Esophagus muscularis mucosa (tissue), 4 donors: ENCODE data around the gene ATAD3B. TPM values are rescaled to one million over a fixed set of nuclear protein-coding genes. Genes with fewer than 3 reads are reported as not detected.
"Not testable (repeated sequence)": the region's sequence is repeated elsewhere in the genome, so short reads cannot be mapped to it uniquely, and the experiment has no call there.

Experiments
- DNase-seq: peaks from one replicate; pipeline ENCODE4 v3.0.0-alpha.2; 2017; ENCODE audit errors: extremely low spot score
- H3K27ac ChIP-seq, 4 donors: fragments of 200-600 bp; sonication (generic); replicated peaks in 1 of 4; 1 replicate in 3 of 4; 2 replicates in 1 of 4; pipeline ENCODE4 v1.5.1; 2016 to 2019; ENCODE audit warnings: mild to moderate bottlenecking in 1 of 4
- H3K27me3 ChIP-seq, 4 donors: fragments of 200-600 bp; sonication (generic); one replicate each; pipeline versions ENCODE4 v1.5.1 to v1.6.0; 2016 to 2019
- H3K36me3 ChIP-seq, 4 donors: fragments of 200-600 bp; sonication (generic); one replicate each; pipeline ENCODE4 v1.5.1; 2016 to 2019
- H3K4me1 ChIP-seq, 4 donors: fragments of 200-600 bp; sonication (generic); one replicate each; pipeline ENCODE4 v1.5.1; 2016 to 2019
- H3K4me3 ChIP-seq, 4 donors: fragments of 200-600 bp; sonication (generic); 1 replicate in 2 of 4; 2 replicates in 2 of 4; pipeline ENCODE4 v1.5.1; 2016 to 2019; ENCODE audit warnings: mild to moderate bottlenecking in 4 of 4, moderate library complexity in 1 of 4
- H3K9me3 ChIP-seq, 4 donors: fragments of 200-600 bp; sonication (generic); 1 replicate in 3 of 4; 2 replicates in 1 of 4; pipeline ENCODE4 v1.5.1; 2016 to 2019
- EP300 ChIP-seq: sonication (generic); formaldehyde crosslinking; IDR thresholded peaks from one replicate; pipeline ENCODE4 v1.6.1; 2017; ENCODE audit warnings: antibody characterized with exemption
- POLR2A ChIP-seq: fragments of 450-650 bp; IDR thresholded peaks from one replicate; pipeline ENCODE4 v1.6.1; 2017; ENCODE audit warnings: antibody characterized with exemption, moderate library complexity, mild to moderate bottlenecking, low read depth
- POLR2AphosphoS5 ChIP-seq, 2 donors: sonication (generic); formaldehyde crosslinking; IDR thresholded peaks; one replicate each; pipeline ENCODE4 v1.6.1; 2017; ENCODE audit warnings: antibody characterized with exemption in 2 of 2
- WGBS: methylation state at CpG from one replicate; pipeline ENCODE4 v1.1.5; 2018; 5-methylcytosine and 5-hydroxymethylcytosine counted together
- intact Hi-C: fragments of 100-400 bp; cut with DNase I; formaldehyde crosslinking; loops from one replicate; pipeline ENCODE4 v1.15.1; 2023
- total RNA-seq, 4 donors: library from RNA; depleted of rRNA; stranded (reverse); fragments of >200 nt; gene quantifications; one replicate each; pipeline versions ENCODE4 v1.1.0 to v1.2.1, GENCODE V29; 2016
- TF ChIP-seq, protein P1 (sequence below), 3 experiments: fragments of 200-600 bp in 2 of 3; fragments of 450-650 bp in 1 of 3; sonication (generic) in 2 of 3; IDR thresholded peaks; one replicate each; pipeline ENCODE4 v1.5.1; 2017 to 2019; ENCODE audit warnings: antibody characterized with exemption in 3 of 3, mild to moderate bottlenecking in 2 of 3, moderate library complexity in 1 of 3

The ATAD3B gene
- total RNA-seq, 4 donors from 2014 or later, result 9.7 to 14.9 (median 10.0) TPM

DNA sequence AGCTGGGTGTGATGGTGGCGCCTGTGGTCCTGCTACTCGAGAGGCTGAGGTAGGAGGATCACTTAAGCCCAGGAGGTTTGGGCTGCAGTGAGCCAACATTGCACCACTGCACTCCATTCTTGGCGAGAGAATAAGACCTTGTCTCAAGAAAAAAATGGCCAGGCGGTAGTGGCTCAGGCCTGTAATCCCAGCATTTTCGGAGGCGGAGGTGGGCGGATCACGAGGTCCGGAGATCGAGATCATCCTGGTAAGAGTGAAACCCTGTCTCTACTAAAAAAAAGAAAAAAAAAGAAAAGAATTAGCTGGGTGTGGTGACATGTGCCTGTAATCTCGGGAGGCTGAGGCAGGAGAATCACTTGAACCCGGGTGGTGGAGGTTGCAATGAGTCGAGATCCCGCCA, 11.3 kb downstream of the ATAD3B start:
- intact Hi-C loops, result no loop called here
- H3K27ac ChIP-seq, result no peak overlapping the region
- 96% methylated on average over 14 of the region's 14 CpGs for WGBS
- no peaks in the 10 kb centered on the region for H3K9me3 ChIP-seq
- no peaks in the 10 kb centered on the region for H3K27me3 ChIP-seq
- H3K4me1 ChIP-seq, result no peaks in the 10 kb centered on the region
- no peak overlapping the region for H3K4me3 ChIP-seq
- TF ChIP-seq, protein P1, sequence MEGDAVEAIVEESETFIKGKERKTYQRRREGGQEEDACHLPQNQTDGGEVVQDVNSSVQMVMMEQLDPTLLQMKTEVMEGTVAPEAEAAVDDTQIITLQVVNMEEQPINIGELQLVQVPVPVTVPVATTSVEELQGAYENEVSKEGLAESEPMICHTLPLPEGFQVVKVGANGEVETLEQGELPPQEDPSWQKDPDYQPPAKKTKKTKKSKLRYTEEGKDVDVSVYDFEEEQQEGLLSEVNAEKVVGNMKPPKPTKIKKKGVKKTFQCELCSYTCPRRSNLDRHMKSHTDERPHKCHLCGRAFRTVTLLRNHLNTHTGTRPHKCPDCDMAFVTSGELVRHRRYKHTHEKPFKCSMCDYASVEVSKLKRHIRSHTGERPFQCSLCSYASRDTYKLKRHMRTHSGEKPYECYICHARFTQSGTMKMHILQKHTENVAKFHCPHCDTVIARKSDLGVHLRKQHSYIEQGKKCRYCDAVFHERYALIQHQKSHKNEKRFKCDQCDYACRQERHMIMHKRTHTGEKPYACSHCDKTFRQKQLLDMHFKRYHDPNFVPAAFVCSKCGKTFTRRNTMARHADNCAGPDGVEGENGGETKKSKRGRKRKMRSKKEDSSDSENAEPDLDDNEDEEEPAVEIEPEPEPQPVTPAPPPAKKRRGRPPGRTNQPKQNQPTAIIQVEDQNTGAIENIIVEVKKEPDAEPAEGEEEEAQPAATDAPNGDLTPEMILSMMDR (IDR thresholded peaks at IDR 0.05), result no peak
- no peak for TF ChIP-seq POLR2A
- no peak for DNase-seq
- peaks cover 55 to 91% (median 84%) of the 10 kb centered on the region in 4 donors for H3K36me3 ChIP-seq

DNA sequence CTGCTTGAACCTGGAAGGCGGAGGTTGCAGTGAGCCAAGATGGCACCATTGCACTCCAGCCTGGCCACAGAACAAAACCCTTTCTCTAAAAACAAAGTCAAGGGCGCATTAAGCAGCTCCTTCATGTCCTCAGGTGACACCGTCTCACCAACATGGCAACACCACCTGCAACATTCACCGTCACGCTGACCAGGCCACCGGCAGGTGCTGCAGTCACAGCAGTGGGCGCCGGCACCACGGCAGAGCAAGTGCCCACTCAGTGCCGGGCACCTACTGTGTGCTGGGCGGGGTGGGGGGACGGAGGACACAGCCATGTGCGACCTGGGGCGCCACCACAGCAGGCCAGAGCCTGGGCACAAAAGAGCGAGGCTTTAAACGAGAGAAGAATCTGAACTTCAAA, 12.1 kb downstream of the ATAD3B start:
- no peaks in the 10 kb centered on the region for H3K9me3 ChIP-seq
- intact Hi-C loops, result no loop called here
- no peak for DNase-seq
- H3K27ac ChIP-seq, result no peak overlapping the region
- no peaks in the 10 kb centered on the region for H3K4me1 ChIP-seq
- TF ChIP-seq EP300 (no peak), POLR2AphosphoS5 (IDR thresholded peaks at IDR 0.05) (no peak), POLR2A (no peak)
- TF ChIP-seq, protein P1 (IDR thresholded peaks at IDR 0.05), result no peak
- H3K4me3 ChIP-seq, result no peak overlapping the region
- H3K36me3 ChIP-seq, result peaks cover 59 to 93% (median 86%) of the 10 kb centered on the region in 4 donors
- no peaks in the 10 kb centered on the region for H3K27me3 ChIP-seq
- WGBS, result 86% methylated on average over 7 of the region's 16 CpGs

DNA sequence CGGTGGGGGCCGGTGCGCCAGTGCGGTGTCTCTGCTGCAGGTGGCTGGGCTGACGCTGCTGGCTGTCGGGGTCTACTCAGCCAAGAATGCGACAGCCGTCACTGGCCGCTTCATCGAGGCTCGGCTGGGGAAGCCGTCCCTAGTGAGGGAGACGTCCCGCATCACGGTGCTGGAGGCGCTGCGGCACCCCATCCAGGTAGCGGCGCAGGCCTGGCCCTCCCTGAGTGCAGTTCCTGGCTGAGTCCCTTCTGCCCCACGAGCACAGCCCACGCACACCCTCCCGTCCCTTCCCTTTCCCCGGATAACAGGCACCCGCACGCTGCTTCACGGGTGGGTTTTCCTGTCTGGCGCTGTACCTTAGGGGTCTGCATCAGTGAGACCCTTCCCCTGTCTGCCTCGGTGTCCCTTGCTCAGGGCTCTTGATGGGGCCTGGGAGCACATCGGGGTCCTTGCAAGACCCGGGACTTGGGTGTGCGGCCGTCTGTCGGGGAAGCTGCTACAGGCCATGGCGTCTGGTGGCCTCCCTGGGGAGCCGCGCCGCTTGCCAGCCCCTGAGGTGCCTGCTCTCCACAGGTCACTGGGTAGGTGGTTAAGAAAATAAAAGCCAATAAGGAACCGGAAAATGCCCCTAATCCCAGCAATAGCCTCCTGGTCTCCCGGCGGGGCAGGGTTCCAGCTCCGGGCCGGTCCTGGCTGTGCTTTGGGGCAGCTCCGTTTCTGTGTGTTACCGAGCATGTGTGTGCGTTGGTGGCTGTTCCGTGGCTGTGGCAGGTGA, 13.6 kb downstream of the ATAD3B start:
- H3K9me3 ChIP-seq, intact Hi-C loops, H3K27me3 ChIP-seq, H3K4me3 ChIP-seq, H3K4me1 ChIP-seq, DNase-seq, H3K27ac ChIP-seq: not testable (repeated sequence)
- WGBS, result 93% methylated on average over 12 of the region's 46 CpGs
- peaks cover 61 to 95% (median 89%) of the 10 kb centered on the region in 4 donors for H3K36me3 ChIP-seq

DNA sequence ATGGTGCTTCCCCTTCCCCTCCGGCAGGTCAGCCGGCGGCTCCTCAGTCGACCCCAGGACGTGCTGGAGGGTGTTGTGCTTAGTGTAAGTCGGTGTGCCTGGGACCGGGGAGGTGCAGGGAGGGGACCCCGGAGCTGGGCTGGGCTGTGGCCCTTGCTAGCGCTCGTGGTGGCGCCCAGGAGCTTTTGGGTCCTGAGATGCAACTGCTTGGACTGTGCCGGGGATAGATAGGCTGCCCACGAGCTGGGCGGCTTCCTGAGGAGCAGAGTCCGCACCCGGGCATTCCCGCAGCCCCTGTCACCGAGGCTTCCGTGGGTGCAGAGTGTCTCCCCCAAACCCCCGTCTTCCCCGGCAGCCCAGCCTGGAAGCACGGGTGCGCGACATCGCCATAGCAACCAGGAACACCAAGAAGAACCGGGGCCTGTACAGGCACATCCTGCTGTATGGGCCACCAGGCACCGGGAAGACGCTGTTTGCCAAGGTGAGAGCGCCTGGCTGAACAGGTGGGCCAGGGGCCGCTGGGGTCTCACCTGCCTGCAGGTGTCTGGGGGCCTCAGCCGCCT, 14.3 kb downstream of the ATAD3B start:
- H3K4me1 ChIP-seq, intact Hi-C loops, DNase-seq, H3K9me3 ChIP-seq, H3K27ac ChIP-seq, H3K4me3 ChIP-seq, H3K27me3 ChIP-seq: not testable (repeated sequence)
- 93% methylated on average over 18 of the region's 31 CpGs for WGBS
- H3K36me3 ChIP-seq, result peaks cover 65 to 95% (median 90%) of the 10 kb centered on the region in 4 donors

DNA sequence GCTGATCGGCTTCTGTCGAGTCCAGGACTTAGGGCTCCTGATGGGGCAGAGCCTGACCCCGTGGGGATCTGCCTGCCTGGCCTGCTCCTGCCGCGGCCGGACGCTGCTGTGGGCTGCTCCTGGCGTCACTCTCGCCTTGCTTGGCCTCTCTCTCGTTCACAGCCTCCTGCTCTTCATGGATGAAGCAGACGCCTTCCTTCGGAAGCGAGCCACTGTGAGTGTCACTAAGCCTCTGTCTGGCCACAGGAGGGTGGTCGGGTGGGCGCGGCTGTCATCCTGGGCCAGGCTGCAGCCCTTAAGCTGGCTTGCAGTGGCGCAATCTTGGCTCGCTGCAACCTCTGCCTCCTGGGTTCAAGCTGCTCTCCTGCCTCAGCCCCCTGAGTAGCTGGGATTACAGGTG, 16.1 kb downstream of the ATAD3B start:
- Histone ChIP-seq H3K4me1 (no peaks in the 10 kb centered on the region), H3K4me3 (no peak overlapping the region), H3K9me3 (no peaks in the 10 kb centered on the region), H3K27ac (no peak overlapping the region), H3K36me3 (peaks cover 69 to 100% (median 96%) of the 10 kb centered on the region in 4 donors), H3K27me3 (no peaks in the 10 kb centered on the region)
- TF ChIP-seq, protein P1 (IDR thresholded peaks at IDR 0.05), result no peak
- TF ChIP-seq POLR2AphosphoS5 (IDR thresholded peaks at IDR 0.05) (no peak), EP300 (no peak), POLR2A (no peak)
- DNase-seq, result no peak
- intact Hi-C loops, result no loop called here
- WGBS, result 96% methylated on average over 13 of the region's 18 CpGs
